HG03139 (cell line): ENCODE measurements around the gene GDAP1L1.

Experiments
- ATAC-seq: cut with Tn5 transposase; IDR thresholded peaks from one replicate; pipeline ENCODE4 v1.9.1; 2021; ENCODE audit not compliant: unreplicated experiment

Gene GDAP1L1

GRCh38 chr20:44247131-44247571 is at the start of gene GDAP1L1:
GDAP1L1 (plus strand) TSS chr20:44247308; CDS start chr20:44247335, 27 bp downstream.
- no peak for ATAC-seq

GRCh38 chr20:44198872-44199271 is 48.2 kb upstream of the GDAP1L1 start:
- no peak for ATAC-seq

GRCh38 chr20:44199877-44200276 is 47.2 kb upstream of the GDAP1L1 start:
- no peak for ATAC-seq

- no peak for ATAC-seq
Measured at GRCh38 chr20:44200371-44200770, 46.7 kb upstream of the GDAP1L1 start.

- ATAC-seq: no peak
Measured at GRCh38 chr20:44200983-44201382, 46.1 kb upstream of the GDAP1L1 start.

GRCh38 chr20:44203161-44203560 is 43.9 kb upstream of the GDAP1L1 start:
- no peak for ATAC-seq

GRCh38 chr20:44204156-44204831 is 42.8 kb upstream of the GDAP1L1 start:
- ATAC-seq: no peak

GRCh38 chr20:44204832-44205215 is 42.3 kb upstream of the GDAP1L1 start:
- ATAC-seq: no peak

GRCh38 chr20:44206132-44206531 is 41.0 kb upstream of the GDAP1L1 start:
- ATAC-seq: no peak

GRCh38 chr20:44207126-44207723 is 39.9 kb upstream of the GDAP1L1 start:
- no peak for ATAC-seq

- no peak for ATAC-seq
Measured at GRCh38 chr20:44208165-44208564, 38.9 kb upstream of the GDAP1L1 start.

- no peak for ATAC-seq
Measured at GRCh38 chr20:44208770-44209169, 38.3 kb upstream of the GDAP1L1 start.

GRCh38 chr20:44209686-44210405 is 37.3 kb upstream of the GDAP1L1 start:
- no peak for ATAC-seq

GRCh38 chr20:44210406-44211176 is 36.5 kb upstream of the GDAP1L1 start, which contains the start of gene OSER1:
OSER1 (minus strand) TSS chr20:44210771; CDS start chr20:44206957, 3,814 bp downstream.
- peak; percentile 78 for ATAC-seq

- ATAC-seq: no peak
Measured at GRCh38 chr20:44211177-44212039, 35.7 kb upstream of the GDAP1L1 start.

- no peak for ATAC-seq
Measured at GRCh38 chr20:44212792-44213191, 34.3 kb upstream of the GDAP1L1 start.

GRCh38 chr20:44215125-44215524 is 32.0 kb upstream of the GDAP1L1 start:
- ATAC-seq: no peak

GRCh38 chr20:44217342-44218092 is 29.6 kb upstream of the GDAP1L1 start:
- no peak for ATAC-seq

GRCh38 chr20:44218446-44218845 is 28.7 kb upstream of the GDAP1L1 start:
- ATAC-seq: no peak
